ENCODE results near the gene DLEC1.
A peak's percentile ranks its signal among the peaks of the same experiment; 100 is the strongest.
"Not testable (repeated sequence)": the region's sequence is repeated elsewhere in the genome, so short reads cannot be mapped to it uniquely, and the experiment has no call there.

The DLEC1 gene

GRCh38 chr3:38121451-38121831 lies 82.4 kb downstream of the DLEC1 start:
- no peak for DNase-seq (ENCODE audit: low read depth)

GRCh38 chr3:38121832-38122461 lies 82.9 kb downstream of the DLEC1 start:
- DNase-seq (ENCODE audit: low read depth) = no peak

GRCh38 chr3:38122712-38123290 lies 83.8 kb downstream of the DLEC1 start:
- DNase-seq (ENCODE audit: low read depth) = no peak

GRCh38 chr3:38124324-38125122 lies 85.5 kb downstream of the DLEC1 start:
- no peak for DNase-seq (ENCODE audit: low read depth)

GRCh38 chr3:38125305-38126120 lies 86.5 kb downstream of the DLEC1 start:
- DNase-seq (ENCODE audit: low read depth) = no peak

GRCh38 chr3:38126121-38126892 lies 87.3 kb downstream of the DLEC1 start:
- no peak for DNase-seq (ENCODE audit: low read depth)

- DNase-seq (ENCODE audit: low read depth) = peak; percentile 22
Measured at GRCh38 chr3:38127611-38128302, 88.7 kb downstream of the DLEC1 start.

- no peak for DNase-seq (ENCODE audit: low read depth)
Measured at GRCh38 chr3:38128303-38128655, 89.3 kb downstream of the DLEC1 start.

- DNase-seq (ENCODE audit: low read depth) = no peak
Measured at GRCh38 chr3:38129058-38129457, 90.0 kb downstream of the DLEC1 start.

- DNase-seq (ENCODE audit: low read depth) = no peak
Measured at GRCh38 chr3:38130631-38131065, 91.6 kb downstream of the DLEC1 start.

GRCh38 chr3:38131621-38132369 lies 92.8 kb downstream of the DLEC1 start:
- peak; percentile 43 for DNase-seq (ENCODE audit: low read depth)

- DNase-seq (ENCODE audit: low read depth) = no peak
Measured at GRCh38 chr3:38133209-38133556, 94.2 kb downstream of the DLEC1 start.

GRCh38 chr3:38133557-38134405 lies 94.8 kb downstream of the DLEC1 start:
- DNase-seq (ENCODE audit: low read depth) = peak; percentile 27

GRCh38 chr3:38134517-38135143 lies 95.6 kb downstream of the DLEC1 start:
- DNase-seq (ENCODE audit: low read depth) = not testable (repeated sequence)

- peak; percentile 32 for DNase-seq (ENCODE audit: low read depth)
Measured at GRCh38 chr3:38135621-38136277, 96.7 kb downstream of the DLEC1 start.

- DNase-seq (ENCODE audit: low read depth) = peak; percentile 45
Measured at GRCh38 chr3:38136393-38136776, 97.4 kb downstream of the DLEC1 start.

GRCh38 chr3:38136777-38137614 lies 98.0 kb downstream of the DLEC1 start, which contains the start of gene ACAA1:
TSS of gene ACAA1 (minus strand) at chr3:38137127. CDS start at chr3:38137035, 92 bp downstream.
- DNase-seq (ENCODE audit: low read depth) = peak; percentile 99

All from EH (cell line).